Neural cell (in vitro differentiated cells): Measurements from ENCODE around the gene HPRT1.

Experiments used
- CTCF ChIP-seq: fragments of 450-650 bp; IDR thresholded peaks from 2 replicates; pipeline ENCODE4 v1.5.1; 2014; ENCODE audit warnings: antibody characterized with exemption, mild to moderate bottlenecking, moderate library complexity; ENCODE audit not compliant: poor library complexity, severe bottlenecking
- POLR2AphosphoS5 ChIP-seq: IDR thresholded peaks from 2 replicates; pipeline ENCODE4 v1.6.1; 2012

GRCh38 chrX:134533952-134534351 lies 74.0 kb downstream of the HPRT1 start:
- TF ChIP-seq CTCF: no peak
- no peak for TF ChIP-seq POLR2AphosphoS5
